ENCODE measurements around the gene EGLN1. TPM values are rescaled to one million over a fixed set of nuclear protein-coding genes. Genes with fewer than 3 reads are reported as not detected.
"Not testable (repeated sequence)": the region's sequence is repeated elsewhere in the genome, so short reads cannot be mapped to it uniquely, and the experiment has no call there.

Gene EGLN1
- total RNA-seq, 1 donor from 2014 or later, result 20.2 TPM

- H3K36me3 Mint-ChIP-seq (ENCODE audit: low read depth), result peaks cover 65% of the 10 kb centered on the region
- intact Hi-C loops (cut with micrococcal nuclease), result loop anchor here (5.0 kb wide), 1 partner anchor 163 kb away; the partner anchor contains the start of gene TSNAX
- H3K9me3 Mint-ChIP-seq, result no peaks in the 10 kb centered on the region
These were observed 57.9 kb downstream of the EGLN1 start for GRCh38 chr1:231364192-231364591.

GRCh38 chr1:231363624-231364023, 58.5 kb downstream of the EGLN1 start:
- Mint-ChIP-seq H3K27ac (no peak overlapping the region), H3K4me1 (ENCODE audit: low read depth) (peaks cover 9% of the 10 kb centered on the region), H3K9me3 (no peaks in the 10 kb centered on the region), H3K4me3 (ENCODE audit: low read depth) (no peak overlapping the region), H3K36me3 (ENCODE audit: low read depth) (peaks cover 62% of the 10 kb centered on the region), H3K27me3 (ENCODE audit: low read depth) (no peaks in the 10 kb centered on the region)
- DNase-seq (ENCODE audit: low spot score), result no peak
- intact Hi-C loops (cut with micrococcal nuclease), result loop anchor here (5.0 kb wide), 1 partner anchor 164 kb away; the partner anchor contains the start of gene TSNAX

More at GRCh38 chr1:231364192-231364591, 57.9 kb downstream of the EGLN1 start:
- no peak overlapping the region for H3K4me3 Mint-ChIP-seq (ENCODE audit: low read depth)
- no peaks in the 10 kb centered on the region for H3K27me3 Mint-ChIP-seq (ENCODE audit: low read depth)
- H3K27ac Mint-ChIP-seq, result no peak overlapping the region
- H3K4me1 Mint-ChIP-seq (ENCODE audit: low read depth), result peaks cover 9% of the 10 kb centered on the region
- DNase-seq (ENCODE audit: low spot score), result no peak

- Mint-ChIP-seq H3K4me3 (ENCODE audit: low read depth) (no peak overlapping the region), H3K4me1 (ENCODE audit: low read depth) (peaks cover 10% of the 10 kb centered on the region), H3K27ac (no peak overlapping the region), H3K27me3 (ENCODE audit: low read depth) (no peaks in the 10 kb centered on the region), H3K9me3 (no peaks in the 10 kb centered on the region), H3K36me3 (ENCODE audit: low read depth) (peaks cover 54% of the 10 kb centered on the region)
- no peak for DNase-seq (ENCODE audit: low spot score)
- intact Hi-C loops (cut with micrococcal nuclease), result loop anchor here (5.0 kb wide), 1 partner anchor 165 kb away; the partner anchor contains the start of gene TSNAX
These were observed 59.8 kb downstream of the EGLN1 start for GRCh38 chr1:231362325-231362724.

- no peak for DNase-seq (ENCODE audit: low spot score)
- H3K27me3 Mint-ChIP-seq (ENCODE audit: low read depth), result no peaks in the 10 kb centered on the region
- H3K4me1 Mint-ChIP-seq (ENCODE audit: low read depth), result peaks cover 8% of the 10 kb centered on the region
- H3K4me3 Mint-ChIP-seq (ENCODE audit: low read depth), result no peak overlapping the region
- no peaks in the 10 kb centered on the region for H3K9me3 Mint-ChIP-seq
- peaks cover 41% of the 10 kb centered on the region for H3K36me3 Mint-ChIP-seq (ENCODE audit: low read depth)
- no peak overlapping the region for H3K27ac Mint-ChIP-seq
- intact Hi-C loops (cut with micrococcal nuclease), result loop anchor here (5.0 kb wide), 1 partner anchor 63 kb away; the partner anchor contains the start of gene EGLN1
These were observed 63.0 kb downstream of the EGLN1 start for GRCh38 chr1:231359113-231359512.

DNA sequence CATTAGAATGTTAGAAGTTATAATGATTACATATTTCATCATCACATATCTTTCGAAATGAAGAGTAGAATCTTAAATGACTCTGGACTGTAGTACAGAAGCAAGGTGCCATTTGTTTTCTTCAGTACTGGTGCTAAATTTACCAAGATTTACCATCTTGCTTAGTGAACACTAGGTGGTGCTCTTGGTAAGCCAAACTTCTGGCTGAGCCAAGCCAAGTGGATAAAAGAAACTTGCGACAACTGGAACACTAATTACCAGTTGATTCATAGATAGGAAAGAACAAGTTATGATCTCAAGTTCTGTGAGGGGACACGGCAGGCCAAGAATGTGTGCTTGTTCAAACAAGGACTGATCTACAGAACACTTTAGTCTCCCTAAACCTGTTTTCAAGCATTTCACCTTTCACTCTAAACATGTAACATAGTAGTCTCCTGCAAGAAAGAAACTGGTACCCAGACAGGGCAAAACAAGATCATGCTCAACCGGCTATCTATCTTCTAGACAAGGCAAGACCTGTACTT, 64.2 kb downstream of the EGLN1 start:
- no peak overlapping the region for H3K4me3 Mint-ChIP-seq (ENCODE audit: low read depth)
- DNase-seq (ENCODE audit: low spot score), result no peak
- peaks cover 8% of the 10 kb centered on the region for H3K4me1 Mint-ChIP-seq (ENCODE audit: low read depth)
- H3K27me3 Mint-ChIP-seq (ENCODE audit: low read depth), result no peaks in the 10 kb centered on the region
- H3K9me3 Mint-ChIP-seq, result no peaks in the 10 kb centered on the region
- H3K27ac Mint-ChIP-seq, result no peak overlapping the region
- H3K36me3 Mint-ChIP-seq (ENCODE audit: low read depth), result peaks cover 34% of the 10 kb centered on the region
- intact Hi-C loops (cut with micrococcal nuclease), result loop anchor here (1.0 to 5.0 kb wide), 3 partner anchors 64 to 245 kb away; partner anchors contain the start of gene EGLN1

- Mint-ChIP-seq H3K36me3 (ENCODE audit: low read depth) (peaks cover 36% of the 10 kb centered on the region), H3K9me3 (no peaks in the 10 kb centered on the region), H3K27ac (no peak overlapping the region), H3K4me3 (ENCODE audit: low read depth) (no peak overlapping the region), H3K4me1 (ENCODE audit: low read depth) (peaks cover 8% of the 10 kb centered on the region), H3K27me3 (ENCODE audit: low read depth) (no peaks in the 10 kb centered on the region)
- no peak for DNase-seq (ENCODE audit: low spot score)
- intact Hi-C loops (cut with micrococcal nuclease), result loop anchor here (5.0 kb wide), 1 partner anchor 65 kb away; the partner anchor contains the start of gene EGLN1
These were observed 64.8 kb downstream of the EGLN1 start for GRCh38 chr1:231357187-231357772.

DNA sequence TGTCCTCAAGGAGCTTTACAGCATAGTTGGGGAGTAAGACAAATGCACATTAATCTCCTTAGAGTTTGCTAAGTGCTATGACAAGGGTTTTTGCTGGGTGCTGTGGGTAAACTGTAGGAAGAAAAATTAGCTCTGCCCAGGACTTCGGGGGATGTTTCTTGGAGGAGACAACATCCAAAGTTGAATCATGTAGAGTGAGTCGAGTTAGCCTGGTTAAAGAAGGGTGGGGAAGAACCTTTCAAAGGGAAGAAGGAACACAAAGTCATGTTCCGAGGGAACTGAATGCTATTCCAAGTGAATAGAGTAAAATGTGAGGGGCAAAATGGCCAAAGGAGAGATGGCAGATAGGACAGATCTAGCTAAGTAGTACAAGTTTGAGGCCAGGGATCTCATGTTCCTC, 66.9 kb downstream of the EGLN1 start:
- H3K9me3 Mint-ChIP-seq, result no peaks in the 10 kb centered on the region
- H3K4me1 Mint-ChIP-seq (ENCODE audit: low read depth), result peaks cover 8% of the 10 kb centered on the region
- no peak overlapping the region for H3K27ac Mint-ChIP-seq
- intact Hi-C loops (cut with micrococcal nuclease), result loop anchor here (5.0 kb wide), 1 partner anchor 67 kb away; the partner anchor contains the start of gene EGLN1
- no peak for DNase-seq (ENCODE audit: low spot score)
- H3K27me3 Mint-ChIP-seq (ENCODE audit: low read depth), result no peaks in the 10 kb centered on the region
- peaks cover 37% of the 10 kb centered on the region for H3K36me3 Mint-ChIP-seq (ENCODE audit: low read depth)
- H3K4me3 Mint-ChIP-seq (ENCODE audit: low read depth), result no peak overlapping the region

- H3K4me1 Mint-ChIP-seq (ENCODE audit: low read depth), result peaks cover 7% of the 10 kb centered on the region
- H3K36me3 Mint-ChIP-seq (ENCODE audit: low read depth), result peaks cover 33% of the 10 kb centered on the region
- no peak overlapping the region for H3K27ac Mint-ChIP-seq
- H3K4me3 Mint-ChIP-seq (ENCODE audit: low read depth), result no peak overlapping the region
- intact Hi-C loops (cut with micrococcal nuclease), result loop anchor here (5.0 kb wide), 1 partner anchor 68 kb away; the partner anchor contains the start of gene EGLN1
- no peaks in the 10 kb centered on the region for H3K27me3 Mint-ChIP-seq (ENCODE audit: low read depth)
- no peak for DNase-seq (ENCODE audit: low spot score)
- H3K9me3 Mint-ChIP-seq, result no peaks in the 10 kb centered on the region
These were observed 67.6 kb downstream of the EGLN1 start for GRCh38 chr1:231354330-231355020.

DNA sequence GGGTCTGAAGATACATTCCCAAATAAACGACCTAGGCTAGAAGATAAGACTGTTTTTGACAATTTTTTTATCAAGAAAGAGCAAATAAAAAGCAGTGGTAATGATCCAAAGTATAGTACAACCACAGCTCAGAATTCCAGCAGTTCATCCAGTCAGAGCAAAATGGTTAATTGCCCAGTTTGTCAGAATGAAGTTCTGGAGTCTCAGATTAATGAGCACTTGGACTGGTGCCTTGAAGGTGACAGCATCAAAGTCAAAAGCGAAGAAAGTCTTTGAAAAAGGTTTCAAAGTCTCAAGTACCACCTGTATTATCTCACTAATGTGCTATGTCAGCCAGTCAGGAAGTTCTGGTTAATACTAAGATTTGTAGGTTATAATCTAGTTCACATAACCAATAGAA, 69.0 kb downstream of the EGLN1 start:
- Mint-ChIP-seq H3K36me3 (ENCODE audit: low read depth) (peaks cover 42% of the 10 kb centered on the region), H3K9me3 (no peaks in the 10 kb centered on the region), H3K4me1 (ENCODE audit: low read depth) (peaks cover 3% of the 10 kb centered on the region), H3K27ac (no peak overlapping the region), H3K4me3 (ENCODE audit: low read depth) (no peak overlapping the region), H3K27me3 (ENCODE audit: low read depth) (no peaks in the 10 kb centered on the region)
- DNase-seq (ENCODE audit: low spot score), result no peak
- intact Hi-C loops (cut with micrococcal nuclease), result no loop called here

DNA sequence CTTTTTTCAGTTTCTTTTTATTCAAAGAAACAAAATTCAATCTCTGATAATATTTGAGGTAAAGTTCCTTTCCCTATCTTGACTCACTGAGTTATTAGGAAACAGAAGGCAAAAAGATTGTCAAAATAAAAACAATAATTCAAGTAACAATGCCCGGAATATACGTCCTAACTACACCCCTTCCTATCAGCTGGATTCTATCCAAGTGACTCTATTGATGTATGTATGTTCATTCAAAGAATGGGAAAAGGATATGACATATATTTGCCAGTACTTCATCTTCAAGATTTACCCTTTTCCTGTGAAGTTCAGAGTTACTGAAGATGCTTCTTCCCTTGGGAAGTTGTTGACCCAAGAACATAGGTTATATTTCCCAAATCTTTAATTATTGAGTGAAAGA, 70.3 kb downstream of the EGLN1 start:
- Mint-ChIP-seq H3K27me3 (ENCODE audit: low read depth) (no peaks in the 10 kb centered on the region), H3K9me3 (no peaks in the 10 kb centered on the region), H3K4me3 (ENCODE audit: low read depth) (no peak overlapping the region), H3K4me1 (ENCODE audit: low read depth) (no peaks in the 10 kb centered on the region), H3K27ac (no peak overlapping the region), H3K36me3 (ENCODE audit: low read depth) (peaks cover 43% of the 10 kb centered on the region)
- intact Hi-C loops (cut with micrococcal nuclease), result no loop called here
- no peak for DNase-seq (ENCODE audit: low spot score)

DNA sequence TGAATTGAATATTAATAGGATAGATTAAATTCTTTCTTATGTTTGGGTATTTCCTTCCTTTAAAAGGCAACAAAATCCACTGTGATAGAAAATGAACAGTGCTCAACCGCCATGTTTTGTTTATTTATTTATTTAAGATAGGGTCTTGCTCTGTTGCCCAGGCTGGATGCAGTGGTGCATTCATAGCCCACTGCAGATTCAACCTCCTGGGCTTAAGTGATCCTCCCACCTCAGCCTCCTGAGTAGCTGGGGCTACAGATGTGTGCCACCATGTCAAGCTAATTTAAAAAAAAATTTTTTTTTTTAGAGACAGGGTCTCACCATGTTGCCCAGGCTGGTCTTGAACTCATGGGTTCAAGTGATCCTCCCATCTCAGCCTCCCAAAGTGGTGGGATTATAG, 73.2 kb downstream of the EGLN1 start:
- intact Hi-C loops (cut with micrococcal nuclease); H3K9me3 Mint-ChIP-seq; H3K27ac Mint-ChIP-seq; H3K4me3 Mint-ChIP-seq (ENCODE audit: low read depth); H3K4me1 Mint-ChIP-seq (ENCODE audit: low read depth); H3K27me3 Mint-ChIP-seq (ENCODE audit: low read depth); DNase-seq (ENCODE audit: low spot score): not testable (repeated sequence)
- peaks cover 46% of the 10 kb centered on the region for H3K36me3 Mint-ChIP-seq (ENCODE audit: low read depth)

GRCh38 chr1:231348442-231348841, 73.6 kb downstream of the EGLN1 start:
- intact Hi-C loops (cut with micrococcal nuclease), result no loop called here
- Mint-ChIP-seq H3K9me3 (no peaks in the 10 kb centered on the region), H3K4me1 (ENCODE audit: low read depth) (peaks cover 3% of the 10 kb centered on the region), H3K27me3 (ENCODE audit: low read depth) (no peaks in the 10 kb centered on the region), H3K4me3 (ENCODE audit: low read depth) (no peak overlapping the region), H3K36me3 (ENCODE audit: low read depth) (peaks cover 50% of the 10 kb centered on the region), H3K27ac (no peak overlapping the region)
- no peak for DNase-seq (ENCODE audit: low spot score)

GRCh38 chr1:231347961-231348360, 74.1 kb downstream of the EGLN1 start:
- Mint-ChIP-seq H3K36me3 (ENCODE audit: low read depth) (peaks cover 51% of the 10 kb centered on the region), H3K9me3 (no peaks in the 10 kb centered on the region), H3K27me3 (ENCODE audit: low read depth) (no peaks in the 10 kb centered on the region), H3K4me1 (ENCODE audit: low read depth) (peaks cover 3% of the 10 kb centered on the region), H3K4me3 (ENCODE audit: low read depth) (no peak overlapping the region), H3K27ac (no peak overlapping the region)
- DNase-seq (ENCODE audit: low spot score), result no peak
- intact Hi-C loops (cut with micrococcal nuclease), result no loop called here
